ENCODE results near the gene METTL1. TPM values are rescaled to one million over a fixed set of nuclear protein-coding genes. Genes with fewer than 3 reads are reported as not detected.
A peak's percentile ranks its signal among the peaks of the same experiment; 100 is the strongest.

METTL1 gene
- total RNA-seq, 1 experiment from 2014 or later, result 37.8 TPM

GRCh38 chr12:57759360-57759980 lies 12.4 kb downstream of the METTL1 start:
- H3K4me3 Mint-ChIP-seq (ENCODE audit: unreplicated experiment), result no peak overlapping the region
- H3K4me1 ChIP-seq, result 0 out of 2 replicates have a peak, but pooled peaks cover 8% of the 10 kb centered on the region
- H3K27me3 Mint-ChIP-seq (ENCODE audit: insufficient read depth, unreplicated experiment), result no peaks in the 10 kb centered on the region
- BruUV-seq (replicated peaks), result no TSS peak
- TF ChIP-seq CTCF (IDR thresholded peaks at IDR 0.05; ENCODE audit: insufficient read depth in 1 of 2, low read depth in 1 of 2, low read length in 1 of 2, severe bottlenecking in 1 of 2, unreplicated experiment in 1 of 2), result peak; percentile 39 to 61
- CTCF ChIA-PET, result interaction anchor here (0.7 to 1.2 kb wide), 6 partner anchors 13 to 138 kb away, joined by 3 to 9 read pairs (median 6); partner anchors contain the start of genes EEF1AKMT3, METTL1 and TSPAN31
- H3K36me3 ChIP-seq (ENCODE audit: control insufficient read depth, insufficient read depth, low read length), result no peaks in the 10 kb centered on the region
- H3K9me3 ChIP-seq, result no peaks in the 10 kb centered on the region
- H3K4me3 ChIP-seq (ENCODE audit: low read depth, low read length), result no peak overlapping the region
- peaks cover 12% of the 10 kb centered on the region for H3K4me1 Mint-ChIP-seq (ENCODE audit: low read depth, unreplicated experiment)
- POLR2A ChIA-PET, result interaction anchor here (0.8 kb wide), 1 partner anchor 182 kb away, joined by 3 read pairs; the partner anchor contains the start of gene ATP23
- no peak overlapping the region for H3K27ac Mint-ChIP-seq (ENCODE audit: unreplicated experiment)
- intact Hi-C loops (cut with micrococcal nuclease; ENCODE audit: unreplicated experiment), result no loop called here
- no peaks in the 10 kb centered on the region for H3K9me3 Mint-ChIP-seq (ENCODE audit: unreplicated experiment)
- DNase-seq, result peak in 1 of 2 experiments; percentile 38
- no peaks in the 10 kb centered on the region for H3K27me3 ChIP-seq (replicated peaks; ENCODE audit: control insufficient read depth, insufficient read depth, low read length)
- peaks cover 2% of the 10 kb centered on the region for H3K36me3 Mint-ChIP-seq (ENCODE audit: insufficient read depth, unreplicated experiment)

- POLR2A ChIA-PET, result interaction anchor here (0.8 kb wide), 1 partner anchor 182 kb away, joined by 3 read pairs; the partner anchor contains the start of gene ATP23
- Histone ChIP-seq H3K27me3 (replicated peaks; ENCODE audit: control insufficient read depth, insufficient read depth, low read length) (no peaks in the 10 kb centered on the region), H3K9me3 (no peaks in the 10 kb centered on the region), H3K4me1 (0 out of 2 replicates have a peak, but pooled peaks cover 12% of the 10 kb centered on the region), H3K36me3 (ENCODE audit: control insufficient read depth, insufficient read depth, low read length) (no peaks in the 10 kb centered on the region), H3K4me3 (ENCODE audit: low read depth, low read length) (no peak overlapping the region)
- no peak overlapping the region for H3K27ac Mint-ChIP-seq (ENCODE audit: unreplicated experiment)
- peaks cover 19% of the 10 kb centered on the region for H3K4me1 Mint-ChIP-seq (ENCODE audit: low read depth, unreplicated experiment)
- no TSS peak for BruUV-seq (replicated peaks)
- no peak for TF ChIP-seq CTCF (IDR thresholded peaks at IDR 0.05; ENCODE audit: insufficient read depth in 1 of 2, low read depth in 1 of 2, low read length in 1 of 2, severe bottlenecking in 1 of 2, unreplicated experiment in 1 of 2)
- H3K9me3 Mint-ChIP-seq (ENCODE audit: unreplicated experiment), result no peaks in the 10 kb centered on the region
- intact Hi-C loops (cut with micrococcal nuclease; ENCODE audit: unreplicated experiment), result no loop called here
- H3K27me3 Mint-ChIP-seq (ENCODE audit: insufficient read depth, unreplicated experiment), result no peaks in the 10 kb centered on the region
- H3K4me3 Mint-ChIP-seq (ENCODE audit: unreplicated experiment), result no peak overlapping the region
- DNase-seq, result no peak
- CTCF ChIA-PET, result interaction anchor here (0.5 to 1.2 kb wide), 4 partner anchors 14 to 247 kb away, joined by 3 to 9 read pairs (median 5); partner anchors contain the start of gene TSPAN31
- H3K36me3 Mint-ChIP-seq (ENCODE audit: insufficient read depth, unreplicated experiment), result peaks cover 9% of the 10 kb centered on the region
Measured at GRCh38 chr12:57758552-57759359, 13.1 kb downstream of the METTL1 start.

DNA sequence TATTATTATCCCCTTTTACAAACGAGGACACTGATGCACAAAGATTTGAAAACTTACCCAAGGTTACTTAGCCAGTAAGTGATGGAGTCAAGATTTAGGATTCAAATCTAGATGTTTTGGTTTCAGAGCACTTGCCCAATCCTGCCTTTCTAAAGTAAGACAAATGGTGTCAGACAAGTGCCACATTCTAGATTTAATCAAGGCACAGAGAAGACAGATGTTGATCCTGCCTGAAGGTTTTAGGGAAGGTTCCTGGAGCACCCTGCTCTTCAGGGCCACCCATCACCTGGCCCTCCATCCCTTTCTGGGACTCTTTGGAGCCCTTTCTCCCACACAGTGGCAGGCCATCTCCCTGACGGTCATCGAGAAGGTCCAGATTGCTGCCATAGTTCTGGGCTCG lies 14.1 kb downstream of the METTL1 start:
- no peaks in the 10 kb centered on the region for H3K9me3 Mint-ChIP-seq (ENCODE audit: unreplicated experiment)
- H3K36me3 ChIP-seq (ENCODE audit: control insufficient read depth, insufficient read depth, low read length), result no peaks in the 10 kb centered on the region
- no peaks in the 10 kb centered on the region for H3K27me3 ChIP-seq (replicated peaks; ENCODE audit: control insufficient read depth, insufficient read depth, low read length)
- no peak overlapping the region for H3K4me3 ChIP-seq (ENCODE audit: low read depth, low read length)
- DNase-seq, result no peak
- intact Hi-C loops (cut with micrococcal nuclease; ENCODE audit: unreplicated experiment), result no loop called here
- BruUV-seq (replicated peaks), result no TSS peak
- no peaks in the 10 kb centered on the region for H3K27me3 Mint-ChIP-seq (ENCODE audit: insufficient read depth, unreplicated experiment)
- 0 out of 2 replicates have a peak, but pooled peaks cover 12% of the 10 kb centered on the region for H3K4me1 ChIP-seq
- POLR2A ChIA-PET, result no interaction called here
- TF ChIP-seq CTCF (IDR thresholded peaks at IDR 0.05; ENCODE audit: insufficient read depth in 1 of 2, low read depth in 1 of 2, low read length in 1 of 2, severe bottlenecking in 1 of 2, unreplicated experiment in 1 of 2), result no peak
- CTCF ChIA-PET, result no interaction called here
- H3K4me1 Mint-ChIP-seq (ENCODE audit: low read depth, unreplicated experiment), result peaks cover 19% of the 10 kb centered on the region
- no peak overlapping the region for H3K4me3 Mint-ChIP-seq (ENCODE audit: unreplicated experiment)
- H3K36me3 Mint-ChIP-seq (ENCODE audit: insufficient read depth, unreplicated experiment), result peaks cover 11% of the 10 kb centered on the region
- H3K9me3 ChIP-seq, result no peaks in the 10 kb centered on the region
- H3K27ac Mint-ChIP-seq (ENCODE audit: unreplicated experiment), result no peak overlapping the region

Measured in Caco-2 (cell line).